Stimulated activated CD4-positive, alpha-beta T cell treated with anti-CD3 and anti-CD28 coated beads, Interleukin-15, amount 100 ng/mL, for 24 hours (primary cell): ENCODE measurements around the gene FCN3.
A peak's percentile ranks its signal among the peaks of the same experiment; 100 is the strongest.
"Not testable (repeated sequence)": the region's sequence is repeated elsewhere in the genome, so short reads cannot be mapped to it uniquely, and the experiment has no call there.

Experiments used
- DNase-seq: peaks from one replicate; pipeline ENCODE4 v3.0.0-alpha.2; 2020

The FCN3 gene

DNA sequence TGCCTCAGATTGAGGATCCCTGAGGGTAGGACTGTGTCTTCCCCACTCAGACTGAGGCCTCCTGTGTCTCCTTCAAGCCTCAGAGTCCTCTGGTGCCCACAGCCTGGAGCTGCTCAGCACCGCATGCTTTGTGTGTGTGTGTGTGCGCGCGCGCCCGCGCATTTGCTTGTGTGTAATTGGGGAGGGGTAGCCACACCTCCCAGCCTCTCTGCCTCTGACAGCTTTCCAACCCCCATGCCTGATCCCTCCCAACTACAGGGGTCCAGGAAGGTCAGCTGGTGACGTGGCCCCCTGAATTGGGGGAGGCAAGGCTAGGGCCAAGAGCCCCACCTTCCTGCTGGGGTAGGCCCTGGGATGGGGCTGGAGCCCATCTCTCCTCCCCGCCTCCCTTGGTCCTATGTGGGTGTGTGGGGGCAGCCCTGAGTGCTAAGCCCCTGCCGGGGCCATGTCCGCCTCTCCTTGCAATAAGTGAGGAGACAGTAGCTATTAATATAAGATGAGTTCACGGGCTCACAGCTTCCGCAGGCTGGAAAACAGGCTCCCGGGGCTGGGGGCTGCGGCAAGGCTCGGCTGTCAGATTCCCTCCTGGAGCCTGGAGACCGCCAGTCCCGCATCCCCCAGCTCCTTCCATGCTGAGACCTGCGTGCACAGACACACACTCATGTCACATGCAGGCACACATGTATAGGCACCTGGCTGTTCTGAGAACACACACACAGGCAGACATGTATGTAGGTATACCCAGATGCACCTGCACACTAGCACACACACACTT is 24.8 kb upstream of the FCN3 start:
- DNase-seq, result no peak

DNA sequence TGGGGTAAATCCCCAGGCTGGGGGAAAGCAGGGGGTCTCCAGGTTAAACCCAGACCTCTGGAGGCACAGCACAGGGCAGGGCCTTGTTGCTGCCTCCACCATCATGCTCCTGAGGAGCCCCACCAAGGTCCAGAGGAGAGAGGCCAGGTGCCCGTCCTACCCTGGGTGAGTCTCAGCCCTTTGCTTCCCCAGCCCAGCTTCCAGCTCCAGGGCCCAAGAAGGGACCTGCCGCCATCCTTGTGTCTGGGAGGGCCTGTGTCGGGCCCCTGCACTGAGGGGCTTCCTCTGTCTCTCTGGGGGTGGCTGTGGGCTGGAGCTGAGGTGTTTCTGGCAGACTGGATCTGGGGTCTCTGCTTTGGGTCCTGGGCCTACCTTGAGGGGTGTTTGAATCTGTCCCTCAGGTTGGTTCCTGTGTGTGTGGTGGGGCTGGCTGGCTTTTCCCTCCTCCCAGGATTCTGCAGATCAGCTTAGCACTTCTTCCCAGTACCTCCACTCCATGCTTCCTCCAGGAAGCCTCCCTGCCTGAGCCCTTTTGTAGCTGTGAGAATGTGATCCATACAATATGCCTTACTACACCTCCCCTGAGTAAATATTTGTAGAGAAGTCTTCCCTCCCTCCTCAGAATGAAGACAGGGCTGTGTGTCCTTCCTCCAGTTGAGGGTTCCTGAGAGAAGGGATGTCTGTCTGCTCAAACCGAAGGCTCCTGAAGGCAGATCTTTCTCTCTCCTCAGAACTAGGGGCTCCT is 24.0 kb upstream of the FCN3 start:
- no peak for DNase-seq

DNA sequence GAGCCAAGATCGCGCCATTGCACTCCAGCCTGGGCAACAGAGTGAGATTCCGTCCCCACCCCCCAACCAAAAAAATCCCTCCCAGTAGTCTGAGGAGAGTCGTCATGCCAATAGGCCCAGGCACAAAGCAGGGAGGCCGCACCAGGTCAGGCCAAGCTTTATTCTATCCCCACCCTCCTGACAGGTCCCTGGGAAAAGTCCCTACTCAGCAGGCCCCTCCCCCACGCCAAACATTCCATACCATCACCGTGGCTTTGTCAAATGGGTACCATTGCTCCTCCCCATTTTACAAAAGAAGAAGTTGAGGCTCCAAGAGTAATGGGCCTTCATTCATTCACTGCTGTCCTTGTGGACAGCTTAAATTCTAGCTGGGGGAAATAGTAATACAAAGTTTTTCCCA is 23.1 kb upstream of the FCN3 start:
- no peak for DNase-seq

DNA sequence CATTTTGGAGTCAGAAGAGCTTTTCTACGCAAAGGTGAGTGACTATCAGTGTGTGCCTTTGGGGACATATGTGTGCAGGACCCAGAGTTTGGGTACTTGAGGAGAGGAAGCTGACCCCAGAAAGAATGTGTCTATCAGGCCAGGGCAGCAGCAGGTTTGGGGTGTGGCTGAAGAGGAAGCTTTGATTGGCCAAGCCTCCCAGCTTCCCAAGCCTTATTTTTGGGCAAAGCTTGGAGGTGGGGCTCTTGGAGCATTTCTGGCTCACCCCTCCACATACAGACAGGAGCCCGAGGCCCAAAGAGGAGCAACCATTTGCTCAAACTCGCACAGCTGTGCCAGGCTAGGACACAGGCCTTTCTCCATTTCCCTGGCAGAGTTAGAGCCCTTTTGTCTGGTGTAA is 22.5 kb upstream of the FCN3 start:
- DNase-seq, result no peak

DNA sequence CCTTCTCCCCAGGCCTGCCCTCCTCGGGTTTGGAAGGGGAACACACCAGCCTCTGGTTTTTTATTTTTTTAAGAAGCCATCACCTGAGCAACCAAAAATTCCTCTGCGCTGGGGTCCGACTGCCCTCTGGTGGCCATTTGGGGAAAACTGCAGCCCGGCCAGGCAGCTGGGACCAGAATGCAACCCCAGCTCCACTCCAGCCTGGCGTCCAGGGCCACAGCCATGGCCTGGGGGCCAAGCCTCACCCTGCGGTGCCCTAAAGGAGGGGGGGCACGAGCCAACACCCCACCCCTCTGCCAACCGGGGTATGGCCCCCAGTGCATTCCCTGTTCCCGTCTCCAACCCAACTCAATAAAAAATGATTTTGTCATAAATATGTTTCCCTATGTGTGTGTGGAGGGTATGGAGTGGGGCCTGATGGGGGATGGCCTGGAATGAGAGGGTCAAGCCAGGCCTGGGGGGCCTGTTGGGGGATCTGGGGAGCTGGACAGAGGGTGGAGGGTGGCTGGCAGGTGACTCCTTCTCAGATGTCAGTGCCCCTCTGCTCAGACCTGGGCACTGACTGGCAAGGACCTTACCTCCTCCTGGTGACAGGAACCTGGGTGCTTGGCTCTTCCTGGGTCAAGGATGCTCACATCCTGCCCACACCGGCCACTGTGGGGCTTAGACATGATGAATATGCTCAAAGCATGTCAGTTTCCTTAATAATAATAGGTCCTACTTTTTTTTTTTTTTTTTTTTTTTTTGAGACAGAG is 21.0 kb upstream of the FCN3 start:
- DNase-seq, result peak; percentile 82

DNA sequence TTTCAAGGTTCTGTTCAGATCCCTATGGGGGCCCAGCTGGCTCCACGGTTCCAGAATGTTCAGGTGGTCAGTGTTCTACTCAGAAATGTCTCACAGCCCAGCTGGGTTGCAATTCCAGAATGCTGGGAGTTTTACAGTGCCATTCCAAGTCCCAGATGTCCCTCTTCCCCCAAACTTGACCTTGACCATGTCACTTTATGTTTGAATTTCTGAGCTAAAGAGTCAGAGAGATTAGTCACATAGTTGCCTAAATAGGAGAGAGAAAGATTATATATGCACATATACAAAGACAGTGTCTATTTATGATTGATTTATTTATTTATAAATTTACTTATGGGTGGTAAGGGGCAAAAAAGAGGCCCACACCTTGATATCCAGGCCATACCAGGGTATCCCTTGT is 20.3 kb upstream of the FCN3 start:
- no peak for DNase-seq

DNA sequence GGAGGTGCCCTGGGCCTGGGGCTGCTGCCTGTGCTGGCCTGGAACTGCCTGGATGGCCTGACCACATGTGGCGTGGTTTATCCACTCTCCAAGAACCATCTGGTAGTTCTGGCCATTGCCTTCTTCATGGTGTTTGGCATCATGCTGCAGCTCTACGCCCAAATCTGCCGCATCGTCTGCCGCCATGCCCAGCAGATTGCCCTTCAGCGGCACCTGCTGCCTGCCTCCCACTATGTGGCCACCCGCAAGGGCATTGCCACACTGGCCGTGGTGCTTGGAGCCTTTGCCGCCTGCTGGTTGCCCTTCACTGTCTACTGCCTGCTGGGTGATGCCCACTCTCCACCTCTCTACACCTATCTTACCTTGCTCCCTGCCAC is 19.6 kb upstream of the FCN3 start:
- DNase-seq, result no peak

DNA sequence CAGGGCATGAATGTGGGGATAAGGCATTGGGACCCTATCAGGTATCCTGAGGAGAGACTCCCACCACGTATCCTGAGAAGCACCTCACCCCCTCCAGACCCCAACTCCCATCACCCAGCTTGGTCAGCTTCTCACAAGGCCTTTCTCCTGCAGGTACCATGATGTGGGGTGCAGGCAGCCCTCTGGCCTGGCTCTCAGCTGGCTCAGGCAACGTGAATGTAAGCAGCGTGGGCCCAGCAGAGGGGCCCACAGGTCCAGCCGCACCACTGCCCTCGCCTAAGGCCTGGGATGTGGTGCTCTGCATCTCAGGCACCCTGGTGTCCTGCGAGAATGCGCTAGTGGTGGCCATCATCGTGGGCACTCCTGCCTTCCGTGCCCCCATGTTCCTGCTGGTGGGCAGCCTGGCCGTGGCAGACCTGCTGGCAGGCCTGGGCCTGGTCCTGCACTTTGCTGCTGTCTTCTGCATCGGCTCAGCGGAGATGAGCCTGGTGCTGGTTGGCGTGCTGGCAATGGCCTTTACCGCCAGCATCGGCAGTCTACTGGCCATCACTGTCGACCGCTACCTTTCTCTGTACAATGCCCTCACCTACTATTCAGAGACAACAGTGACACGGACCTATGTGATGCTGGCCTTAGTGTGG is 19.1 kb upstream of the FCN3 start:
- DNase-seq, result no peak

DNA sequence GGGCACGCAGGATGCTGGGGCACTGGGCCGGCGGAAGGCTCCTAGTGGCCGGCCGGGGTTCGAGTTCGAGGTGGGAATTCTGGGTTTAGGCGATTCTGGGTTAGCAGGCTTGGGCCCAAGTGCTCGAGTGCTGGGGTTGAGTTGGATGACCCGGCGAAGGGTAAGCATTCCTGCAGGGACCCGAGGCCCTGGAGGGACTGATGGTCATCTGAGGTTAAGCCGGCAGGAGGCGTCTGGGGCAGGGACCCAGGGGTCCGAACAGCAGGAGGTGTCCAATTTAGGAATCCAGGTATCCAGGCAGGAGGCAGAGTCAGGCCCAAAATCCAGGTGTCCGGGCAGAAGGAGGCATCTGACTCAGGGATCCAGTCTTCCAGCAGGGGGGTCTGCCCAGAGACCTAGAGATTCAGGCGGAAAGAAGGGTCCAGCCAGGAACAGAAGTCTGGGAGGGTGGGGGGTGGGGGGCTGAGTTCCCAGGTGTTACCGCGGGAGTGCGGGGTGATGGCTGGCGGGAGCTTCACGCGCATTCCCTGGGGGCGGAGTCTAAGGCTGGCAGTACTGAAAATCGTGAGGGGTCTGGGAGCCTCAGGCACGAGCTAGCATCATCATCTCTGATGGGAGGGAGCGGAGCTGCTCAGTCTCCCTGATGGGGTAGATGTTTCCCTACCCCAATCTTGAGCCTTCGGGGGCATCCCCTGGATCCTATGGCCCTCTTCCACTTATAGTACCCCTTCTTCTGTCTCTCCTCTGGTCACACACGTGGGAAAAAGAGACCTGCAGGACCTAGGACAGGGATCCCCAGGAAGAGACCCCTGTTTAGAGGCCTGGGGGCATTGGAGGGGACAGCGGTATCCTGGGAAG is 18.4 kb upstream of the FCN3 start:
- DNase-seq, result peak; percentile 23

DNA sequence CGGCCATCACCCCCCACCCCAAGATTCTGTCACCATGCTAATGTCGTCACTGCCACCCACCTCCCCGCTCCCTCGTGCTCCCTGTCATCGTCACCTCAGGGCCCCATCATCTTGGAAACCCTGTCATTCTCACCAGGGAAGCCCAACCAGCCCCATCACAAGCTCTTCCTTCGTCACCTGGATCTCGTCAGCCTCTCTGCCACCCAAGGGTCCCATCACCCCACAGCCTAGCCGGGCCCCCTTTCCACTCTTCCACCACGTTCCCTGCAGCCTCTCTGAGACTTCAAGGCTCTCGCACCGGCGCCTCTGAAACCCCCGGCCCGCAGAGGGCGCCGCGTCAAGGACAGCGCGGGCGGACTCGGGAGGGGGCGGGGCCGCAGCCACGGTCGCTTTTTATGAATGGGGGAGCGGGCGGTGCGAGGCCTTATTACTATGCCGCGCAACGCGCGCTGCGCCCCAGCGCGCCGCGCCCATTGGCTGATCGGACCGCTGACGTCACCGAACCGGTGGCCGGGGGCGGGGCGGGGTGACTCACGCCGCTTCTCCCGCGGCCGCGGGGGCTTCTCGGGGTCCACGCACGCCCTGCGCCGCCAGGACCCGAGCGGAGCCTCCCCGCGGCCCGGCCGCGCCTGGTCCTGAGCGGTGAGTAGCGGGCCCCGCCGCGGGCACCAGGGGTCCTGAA is 17.6 kb upstream of the FCN3 start, which contains the start of gene GPR3:
TSS of gene GPR3 (plus strand) at position 527 of the 682 bp plus-strand sequence. CDS start 1,177 bp downstream, outside the sequence.
- peak; percentile 97 for DNase-seq

DNA sequence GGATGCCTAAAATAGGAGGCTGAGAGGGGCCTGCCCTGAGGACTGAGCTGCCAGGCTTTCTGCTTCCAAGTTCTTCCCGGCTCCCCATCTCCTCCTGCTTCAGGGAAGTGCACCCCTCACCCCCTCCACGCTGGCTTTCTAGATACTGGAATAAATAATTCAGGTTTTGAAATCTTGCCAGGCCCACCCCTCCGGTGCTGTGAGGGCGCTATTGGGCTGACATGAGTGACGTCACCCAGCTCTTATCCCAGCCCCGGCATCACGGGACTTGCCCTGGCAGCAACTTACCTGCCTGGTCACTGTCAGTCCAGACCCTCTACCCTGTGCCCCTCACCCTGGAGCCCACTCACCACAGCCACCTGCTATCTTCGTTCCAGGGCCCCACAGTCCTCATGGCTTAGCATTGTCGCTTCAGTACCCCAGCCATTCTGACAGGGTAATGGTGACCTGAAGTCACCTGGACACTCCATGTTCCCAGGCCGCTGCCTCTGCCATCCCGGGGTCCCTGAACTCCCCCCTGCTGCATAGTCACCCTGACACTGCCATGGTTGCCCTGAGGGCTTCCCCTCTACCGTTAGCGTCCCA is 17.0 kb upstream of the FCN3 start:
- DNase-seq, result peak; percentile 62

DNA sequence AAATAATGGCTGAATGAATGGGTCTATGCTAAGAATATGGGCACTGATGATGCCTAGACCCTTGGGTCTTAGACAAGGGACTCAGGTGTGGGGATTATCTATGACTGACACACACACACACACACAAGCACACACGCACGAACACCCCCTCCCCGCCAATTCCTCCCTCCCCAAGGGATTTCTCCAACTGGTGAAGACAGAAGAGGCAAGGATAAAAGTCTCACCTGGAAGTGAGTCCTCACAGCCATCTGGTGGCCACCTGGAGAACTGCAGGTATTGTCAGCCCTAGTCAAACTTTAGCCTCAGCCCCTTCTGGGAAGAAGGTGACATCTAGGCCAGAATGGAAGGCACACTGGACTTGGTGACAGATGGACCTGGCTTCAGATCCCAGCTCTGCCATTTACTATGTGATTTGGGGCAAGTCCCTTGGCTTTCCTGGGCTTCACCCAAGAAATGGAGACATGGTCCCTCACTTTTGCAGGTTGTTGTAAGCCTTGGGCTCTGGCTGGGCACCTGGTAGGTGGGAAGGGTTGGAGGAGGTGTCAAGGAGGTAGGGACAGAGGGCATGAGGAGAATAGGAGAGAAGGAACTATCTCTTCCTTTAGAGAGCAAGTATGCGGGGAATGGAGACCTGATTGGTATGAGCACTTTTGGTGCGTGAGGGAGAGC is 13.8 kb upstream of the FCN3 start:
- DNase-seq, result peak; percentile 82

DNA sequence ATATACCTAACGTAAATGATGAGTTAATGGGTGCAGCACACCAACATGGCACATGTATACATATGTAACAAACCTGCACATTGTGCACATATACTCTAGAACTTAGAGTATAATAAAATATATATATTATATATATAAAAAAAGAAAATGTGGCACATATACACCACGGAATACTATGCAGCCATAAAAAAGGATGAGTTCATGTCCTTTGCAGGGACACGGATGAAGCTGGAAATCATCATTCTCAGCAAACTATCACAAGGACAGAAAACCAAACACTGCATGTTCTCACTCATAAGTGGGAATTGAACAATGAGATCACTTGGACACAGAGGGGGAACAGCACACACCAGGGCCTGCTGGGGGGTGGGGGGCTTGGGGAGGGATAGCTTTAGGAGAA is 10.2 kb upstream of the FCN3 start:
- DNase-seq, result not testable (repeated sequence)

DNA sequence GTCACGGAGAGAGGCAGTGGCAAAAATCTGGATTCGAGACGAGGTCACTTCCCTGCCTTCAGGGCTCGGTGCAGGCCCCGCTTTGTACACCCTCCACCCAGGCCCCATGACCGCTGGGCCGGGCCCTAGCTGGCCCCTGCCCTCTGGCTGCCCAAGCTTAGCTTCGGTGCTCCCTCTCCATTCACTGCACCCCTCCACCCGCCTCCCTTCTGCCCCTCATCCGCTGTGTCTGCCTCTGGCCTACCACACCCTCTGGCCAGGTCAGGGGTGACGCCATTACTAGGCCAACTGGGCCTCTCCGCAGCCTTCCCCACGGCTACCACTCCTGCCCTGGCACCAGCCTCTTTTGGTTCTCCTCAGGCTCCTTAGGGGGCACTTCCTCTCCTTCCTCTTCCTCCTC is 9.0 kb upstream of the FCN3 start:
- no peak for DNase-seq

DNA sequence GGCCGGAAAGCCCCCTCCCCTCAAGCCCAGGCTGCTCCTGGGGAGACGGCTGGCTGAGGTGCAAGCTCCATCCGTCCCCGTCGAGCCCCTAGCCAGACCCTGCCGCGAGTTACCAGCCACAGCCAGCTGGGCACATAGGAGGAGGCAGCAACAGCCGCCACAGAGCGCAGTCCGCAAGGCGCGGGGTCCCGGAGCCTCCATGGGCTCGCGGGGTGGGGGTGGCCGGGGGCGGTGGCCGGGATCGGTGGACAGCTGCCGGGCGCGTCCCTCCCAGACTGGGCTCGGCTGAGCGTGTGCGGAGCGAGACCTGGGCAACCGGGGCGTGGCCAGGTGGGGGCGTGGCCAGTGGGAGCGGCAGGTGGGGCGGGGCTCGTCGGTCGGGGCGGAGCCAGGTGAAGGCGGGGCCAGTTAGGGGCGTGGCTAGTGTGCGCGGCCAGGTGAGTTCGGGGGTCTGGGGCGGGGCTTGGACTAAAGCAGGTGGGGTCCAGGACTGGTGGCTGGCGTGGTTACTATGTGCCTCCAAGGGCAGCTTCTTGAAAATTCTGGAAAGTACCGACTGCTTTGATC is 8.5 kb upstream of the FCN3 start, which contains the start of gene CD164L2:
TSS of gene CD164L2 (minus strand) at position 295 of the 567 bp plus-strand sequence. CDS start at position 201, 94 bp downstream.
- DNase-seq, result peak; percentile 54

DNA sequence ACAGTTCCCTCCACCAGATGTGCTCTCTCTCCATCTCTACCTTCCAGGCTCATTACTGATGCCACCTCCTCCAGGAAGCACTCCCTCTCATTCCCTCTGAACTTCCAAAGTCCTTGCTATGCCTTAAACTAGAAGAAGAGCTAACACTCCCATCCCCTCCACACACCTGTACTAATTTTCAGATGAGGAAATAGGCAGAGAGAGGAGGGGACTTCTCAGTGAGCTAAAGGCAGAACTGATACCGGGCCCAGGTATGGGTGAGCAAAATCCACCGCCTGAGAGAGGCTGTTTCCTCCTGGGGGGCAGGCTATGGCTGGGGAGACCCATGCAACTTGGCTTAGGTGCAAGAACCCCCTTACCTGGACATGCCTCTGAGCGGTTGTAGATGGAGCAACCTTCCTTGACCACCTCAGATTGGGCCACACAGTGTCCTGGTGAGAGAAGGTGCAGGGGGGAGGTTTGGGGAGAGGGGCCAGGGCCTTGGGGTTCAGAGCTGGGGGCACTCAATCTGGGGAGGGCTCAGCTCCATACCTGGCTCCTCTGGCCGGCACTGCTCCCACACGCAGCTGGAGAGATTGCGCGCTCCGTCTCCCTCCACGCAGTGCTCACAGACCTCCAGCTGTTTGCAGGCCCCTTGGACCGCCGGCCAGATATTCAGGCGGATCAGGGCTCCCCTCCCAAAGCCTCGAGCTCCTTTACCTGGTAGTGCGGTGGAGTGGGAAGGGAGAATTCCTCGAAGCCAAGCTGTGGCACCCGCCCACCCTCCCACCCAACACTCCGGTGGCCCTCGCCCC is 7.5 kb upstream of the FCN3 start:
- DNase-seq, result no peak

DNA sequence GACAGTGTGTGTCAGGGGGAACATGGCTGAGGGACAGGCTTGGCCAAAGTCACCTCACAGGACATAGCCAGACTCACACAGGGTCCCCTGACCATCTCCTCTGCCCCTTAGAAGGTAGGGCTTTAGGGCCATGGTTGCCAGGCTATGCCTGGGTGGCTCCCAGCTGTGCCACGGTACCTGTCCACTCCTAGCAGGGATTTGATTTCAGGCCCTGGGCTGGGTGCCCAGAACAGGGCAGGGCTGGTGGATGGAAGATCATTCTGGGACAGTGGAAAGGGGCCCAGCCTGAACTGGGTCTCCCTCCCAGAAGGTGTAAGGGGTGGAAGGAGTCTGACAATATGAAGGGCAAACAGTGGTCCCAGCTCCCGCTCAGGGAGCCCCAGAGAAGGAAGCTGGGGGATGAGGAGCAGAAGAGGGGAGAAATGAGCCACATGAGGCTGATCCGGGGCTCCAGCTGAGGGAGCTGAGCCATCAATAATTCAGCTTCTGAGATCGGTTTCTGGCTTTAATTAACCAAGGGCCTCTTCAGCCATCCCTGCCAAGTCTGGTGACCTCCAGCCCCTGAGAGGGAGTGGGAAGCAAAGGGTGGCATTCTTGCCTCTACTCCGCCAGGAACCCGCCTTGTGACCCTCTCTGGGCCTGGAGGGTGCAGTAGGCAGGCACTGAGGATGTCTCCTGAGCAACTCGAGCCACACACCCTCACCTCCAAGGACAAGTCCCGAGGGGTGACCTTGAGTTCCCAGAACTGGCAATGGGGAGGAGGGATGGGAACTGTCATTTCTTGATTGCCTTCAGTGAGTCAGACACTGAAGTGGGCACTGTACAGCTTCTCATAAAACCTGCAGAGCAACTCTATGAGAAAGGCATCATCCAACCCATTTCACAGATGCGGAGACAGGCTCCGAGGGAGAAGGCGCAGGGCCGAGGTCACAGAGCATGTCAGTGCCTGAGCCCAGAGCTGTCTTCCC is 6.4 kb upstream of the FCN3 start:
- no peak for DNase-seq

DNA sequence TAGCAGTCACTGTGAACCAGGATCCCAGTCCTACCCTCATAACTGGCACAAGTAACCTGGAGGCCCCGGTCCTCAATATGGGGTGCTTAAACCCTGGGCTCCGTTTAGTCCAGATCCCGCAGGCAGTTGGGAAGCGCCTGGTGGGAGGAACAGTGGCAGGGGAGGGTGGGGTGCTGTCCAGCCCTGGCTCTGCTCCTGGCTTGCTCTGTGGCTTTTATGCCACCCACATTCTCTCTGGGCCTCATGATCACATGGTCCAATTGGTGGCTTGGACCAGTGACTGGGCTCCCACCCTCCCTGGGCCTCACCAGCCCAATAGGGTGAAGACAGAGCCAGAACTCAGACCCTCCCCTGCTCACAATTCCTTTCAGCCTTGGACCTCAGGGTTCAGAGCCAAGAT is 5.6 kb upstream of the FCN3 start:
- no peak for DNase-seq
